Duodenal mucosa (tissue), 2 donors: ENCODE measurements around the gene POM121.
A peak's percentile ranks its signal among the peaks of the same experiment; 100 is the strongest.
"Not testable (repeated sequence)": the region's sequence is repeated elsewhere in the genome, so short reads cannot be mapped to it uniquely, and the experiment has no call there.

Experiments
- H3K27ac ChIP-seq: one replicate; pipeline ENCODE4 v1.7.0; 2013; ENCODE audit warnings: low read depth, low read length
- H3K27me3 ChIP-seq, 2 donors: one replicate each; pipeline ENCODE4 v1.7.0; 2013; ENCODE audit warnings: low read length in 2 of 2, control low read depth in 1 of 2; ENCODE audit not compliant: insufficient read depth in 2 of 2, control insufficient read depth in 1 of 2
- H3K36me3 ChIP-seq, 2 donors: one replicate each; pipeline ENCODE4 v1.7.0; 2013; ENCODE audit warnings: low read length in 2 of 2, control low read depth in 1 of 2; ENCODE audit not compliant: insufficient read depth in 2 of 2, control insufficient read depth in 1 of 2
- H3K4me1 ChIP-seq, 2 donors: one replicate each; pipeline ENCODE4 v1.7.0; 2013; ENCODE audit warnings: low read length in 2 of 2, control low read depth in 1 of 2; ENCODE audit not compliant: insufficient read depth in 2 of 2, control insufficient read depth in 1 of 2
- H3K4me3 ChIP-seq, 2 donors: one replicate each; pipeline ENCODE4 v1.7.0; 2013; ENCODE audit warnings: low read length in 2 of 2, low read depth in 1 of 2
- H3K9ac ChIP-seq, 2 donors: one replicate each; pipeline ENCODE4 v1.7.0; 2013; ENCODE audit warnings: low read length in 2 of 2, low read depth in 1 of 2
- H3K9me3 ChIP-seq, 2 donors: one replicate each; pipeline ENCODE4 v1.7.0; 2013; ENCODE audit warnings: low read length in 2 of 2, control low read depth in 1 of 2; ENCODE audit not compliant: control insufficient read depth in 1 of 2

The POM121 gene

DNA sequence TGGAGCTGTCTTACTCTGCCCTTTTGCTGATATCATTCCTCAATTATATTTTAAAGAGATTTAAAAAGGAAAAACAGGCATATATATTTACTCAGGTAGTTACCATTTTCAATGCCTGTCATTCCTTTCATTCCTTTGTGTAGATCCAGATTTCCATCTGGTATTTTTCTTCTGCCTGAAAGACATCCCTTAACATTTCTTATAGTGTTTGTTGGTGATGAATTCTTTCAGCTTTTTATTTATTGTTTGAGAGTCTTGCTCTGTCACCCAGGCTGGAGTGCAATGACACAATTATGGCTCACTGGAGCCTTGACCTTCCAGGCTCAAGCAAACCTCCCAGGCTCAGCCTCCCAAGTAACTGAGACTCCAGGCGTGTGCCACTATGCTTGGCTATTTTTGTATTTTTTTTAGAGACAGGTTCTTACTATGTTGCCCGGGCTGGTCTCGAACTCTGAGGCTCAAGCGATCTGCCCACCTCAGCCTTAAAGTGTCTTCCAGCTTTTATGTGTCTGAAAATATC lies 5.6 kb upstream of the POM121 start:
- Histone ChIP-seq H3K9ac (no peak overlapping the region), H3K4me3 (no peak overlapping the region), H3K4me1 (peaks cover 2 to 10% of the 10 kb centered on the region in 2 donors), H3K27me3 (no peaks in the 10 kb centered on the region), H3K36me3 (peaks cover 0 to 12% of the 10 kb centered on the region in 2 donors), H3K27ac (no peak overlapping the region), H3K9me3 (no peaks in the 10 kb centered on the region)

DNA sequence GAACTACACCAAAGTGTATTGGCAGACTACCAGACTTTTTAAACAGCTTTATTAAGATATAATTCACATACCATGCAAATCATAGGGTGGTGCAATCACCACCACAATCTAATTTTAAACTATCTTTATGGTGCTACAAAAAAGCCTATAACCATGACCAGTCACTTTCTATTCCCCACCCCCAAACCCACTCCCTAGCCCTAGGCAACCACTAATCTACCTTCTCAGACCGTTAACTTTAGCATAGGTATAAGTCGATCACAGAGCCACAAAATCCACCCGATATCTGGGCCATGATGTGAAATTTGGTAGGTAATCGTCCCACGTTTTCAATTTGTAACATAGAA lies 536 bp upstream of the POM121 start:
- peaks cover 19 to 33% of the 10 kb centered on the region in 2 donors for H3K36me3 ChIP-seq
- peak overlapping the region; percentile 89 for H3K27ac ChIP-seq
- H3K9me3 ChIP-seq, result no peaks in the 10 kb centered on the region
- no peaks in the 10 kb centered on the region for H3K27me3 ChIP-seq
- peak overlapping the region; percentile 87 to 94 for H3K9ac ChIP-seq
- H3K4me3 ChIP-seq, result peak overlapping the region; percentile 87 to 93
- peaks cover 10 to 12% of the 10 kb centered on the region in 2 donors for H3K4me1 ChIP-seq

DNA sequence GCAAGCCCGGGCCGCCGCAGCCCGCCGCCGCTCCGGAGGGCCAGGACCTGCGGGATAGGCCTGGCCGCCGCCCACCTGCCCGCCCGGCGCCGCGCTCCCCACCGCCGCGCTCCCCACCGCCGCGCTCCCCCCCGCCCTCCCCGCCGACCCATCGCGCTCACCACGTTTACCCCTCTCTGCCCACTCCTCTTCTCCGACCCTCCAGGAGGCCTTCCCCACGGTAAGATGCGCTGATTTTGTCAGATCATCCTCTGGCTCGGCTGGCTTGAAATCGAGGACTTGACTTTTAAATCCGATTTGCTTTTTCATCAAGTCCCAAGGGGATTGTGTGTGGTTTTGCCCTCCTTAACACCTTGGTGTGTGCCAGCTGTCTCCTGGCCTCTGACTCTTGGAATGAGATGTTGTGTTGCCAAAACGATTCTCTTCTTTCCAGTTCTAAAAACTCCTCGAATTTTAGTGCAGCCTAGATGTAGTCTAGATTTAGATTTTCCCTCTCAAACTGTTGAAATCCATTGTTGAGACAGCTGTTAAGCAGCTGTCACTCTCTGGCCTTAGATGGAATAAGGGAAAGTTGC lies 738 bp downstream of the POM121 start:
- Histone ChIP-seq H3K27me3 (no peaks in the 10 kb centered on the region), H3K9me3 (no peaks in the 10 kb centered on the region), H3K27ac (peak overlapping the region; percentile 89), H3K36me3 (peaks cover 22 to 42% of the 10 kb centered on the region in 2 donors), H3K4me3 (peak overlapping the region; percentile 87 to 93), H3K4me1 (peaks cover 10 to 12% of the 10 kb centered on the region in 2 donors), H3K9ac (peak overlapping the region; percentile 87 to 94)

DNA sequence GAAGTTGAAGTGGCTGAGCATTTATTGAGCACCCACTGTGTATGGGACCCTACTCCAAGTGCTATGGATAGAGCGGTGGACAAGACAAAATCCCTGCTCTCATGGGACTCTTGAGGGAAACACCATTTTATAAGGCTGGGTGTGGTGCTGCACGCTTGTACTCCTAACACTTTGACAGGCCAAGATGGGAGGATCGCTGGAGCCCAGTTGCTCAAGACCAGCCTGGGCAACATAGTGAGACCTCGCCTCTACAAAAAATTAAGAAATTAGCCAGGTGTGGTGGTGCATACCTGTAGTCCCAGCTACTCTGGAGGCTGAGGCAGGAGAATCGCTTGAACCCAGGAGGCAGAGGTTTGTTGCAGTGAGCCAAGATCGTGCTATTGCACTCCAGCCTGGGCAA lies 2.9 kb downstream of the POM121 start:
- peaks cover 10 to 12% of the 10 kb centered on the region in 2 donors for H3K4me1 ChIP-seq
- H3K4me3 ChIP-seq, H3K27ac ChIP-seq, H3K27me3 ChIP-seq, H3K9me3 ChIP-seq, H3K9ac ChIP-seq: not testable (repeated sequence)
- peaks cover 22 to 49% of the 10 kb centered on the region in 2 donors for H3K36me3 ChIP-seq

- H3K27me3 ChIP-seq, H3K4me3 ChIP-seq, H3K9me3 ChIP-seq, H3K9ac ChIP-seq, H3K27ac ChIP-seq: not testable (repeated sequence)
- H3K36me3 ChIP-seq, result peaks cover 22 to 49% of the 10 kb centered on the region in 2 donors
- peaks cover 10 to 12% of the 10 kb centered on the region in 2 donors for H3K4me1 ChIP-seq
Measured at GRCh38 chr7:72928216-72928615, 3.3 kb downstream of the POM121 start.

- not testable (repeated sequence) for H3K9ac ChIP-seq, H3K9me3 ChIP-seq, H3K27ac ChIP-seq, H3K4me1 ChIP-seq, H3K4me3 ChIP-seq, H3K27me3 ChIP-seq
- peaks cover 0 to 18% of the 10 kb centered on the region in 2 donors for H3K36me3 ChIP-seq
Measured at GRCh38 chr7:72942022-72942705, 17.3 kb downstream of the POM121 start.

DNA sequence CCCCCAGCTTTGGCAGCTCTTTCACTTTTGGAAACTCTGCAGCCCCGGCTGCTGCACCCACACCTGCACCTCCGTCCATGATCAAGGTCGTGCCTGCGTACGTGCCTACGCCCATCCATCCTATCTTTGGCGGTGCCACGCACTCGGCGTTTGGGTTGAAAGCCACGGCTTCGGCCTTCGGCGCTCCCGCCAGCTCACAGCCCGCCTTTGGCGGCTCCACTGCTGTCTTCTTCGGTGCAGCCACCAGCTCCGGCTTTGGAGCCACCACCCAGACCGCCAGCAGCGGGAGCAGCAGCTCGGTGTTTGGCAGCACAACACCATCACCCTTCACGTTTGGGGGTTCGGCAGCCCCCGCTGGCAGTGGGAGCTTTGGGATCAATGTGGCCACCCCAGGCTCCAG lies 18.1 kb downstream of the POM121 start:
- H3K4me3 ChIP-seq, H3K9ac ChIP-seq, H3K9me3 ChIP-seq, H3K27me3 ChIP-seq, H3K27ac ChIP-seq, H3K4me1 ChIP-seq: not testable (repeated sequence)
- peaks cover 0 to 17% of the 10 kb centered on the region in 2 donors for H3K36me3 ChIP-seq

- H3K27ac ChIP-seq, H3K9me3 ChIP-seq, H3K9ac ChIP-seq, H3K27me3 ChIP-seq, H3K4me1 ChIP-seq, H3K4me3 ChIP-seq: not testable (repeated sequence)
- peaks cover 0 to 11% of the 10 kb centered on the region in 2 donors for H3K36me3 ChIP-seq
Measured at GRCh38 chr7:72944937-72945336, 20.0 kb downstream of the POM121 start.

DNA sequence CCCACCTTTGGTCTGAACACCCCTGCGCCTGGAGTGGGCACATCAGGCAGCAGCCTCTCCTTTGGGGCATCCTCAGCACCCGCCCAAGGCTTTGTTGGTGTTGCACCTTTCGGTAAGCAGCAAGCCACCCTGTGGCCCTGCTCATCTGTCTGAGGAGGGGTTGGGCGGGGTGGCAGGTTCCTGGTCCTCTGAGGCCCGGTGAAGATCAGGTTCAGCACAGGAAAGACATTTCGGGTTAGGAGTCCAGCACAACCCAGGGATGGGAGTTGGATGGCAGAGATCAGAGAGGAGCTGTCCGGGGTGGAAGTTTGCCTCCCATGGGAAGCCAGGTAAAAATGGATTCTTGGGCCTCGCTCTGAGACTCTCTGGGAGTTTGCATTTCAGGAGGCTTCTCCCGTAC lies 20.7 kb downstream of the POM121 start:
- H3K36me3 ChIP-seq, result peaks cover 0 to 11% of the 10 kb centered on the region in 2 donors

DNA sequence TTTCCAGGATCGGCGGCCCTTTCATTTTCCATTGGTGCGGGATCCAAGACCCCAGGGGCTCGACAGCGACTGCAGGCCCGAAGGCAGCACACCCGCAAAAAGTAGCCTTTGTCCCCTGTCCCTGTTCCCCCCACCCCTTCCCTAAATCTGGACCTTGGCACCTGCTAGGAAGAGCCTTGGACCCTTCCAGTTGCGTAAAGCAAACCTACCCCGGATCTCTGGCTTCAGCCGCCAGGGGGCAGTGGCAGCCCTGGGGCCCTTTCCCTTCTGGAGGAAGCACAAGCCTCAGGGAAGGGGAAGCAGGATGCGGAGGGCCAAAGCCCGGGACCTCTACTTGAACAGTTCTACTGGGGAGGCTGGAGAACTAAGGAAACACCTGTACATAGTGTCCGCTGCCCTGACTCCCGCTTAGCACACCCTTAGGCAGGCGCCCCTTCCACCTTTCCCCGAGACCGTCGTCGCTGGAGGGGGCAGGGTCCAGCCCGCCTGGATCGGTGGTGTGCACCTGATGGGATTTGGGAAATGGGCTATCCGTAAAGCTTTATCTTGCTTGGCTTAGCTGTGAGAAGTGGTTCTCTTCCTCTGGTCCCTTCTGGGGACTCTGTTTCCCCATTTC lies 21.3 kb downstream of the POM121 start:
- H3K4me3 ChIP-seq, H3K9me3 ChIP-seq, H3K9ac ChIP-seq, H3K27ac ChIP-seq, H3K4me1 ChIP-seq, H3K27me3 ChIP-seq: not testable (repeated sequence)
- peaks cover 0 to 11% of the 10 kb centered on the region in 2 donors for H3K36me3 ChIP-seq

More for the DNA sequence above, 20.7 kb downstream of the POM121 start:
- H3K9me3 ChIP-seq, H3K27me3 ChIP-seq, H3K4me1 ChIP-seq, H3K9ac ChIP-seq, H3K27ac ChIP-seq, H3K4me3 ChIP-seq: not testable (repeated sequence)
